ENCODE results near the gene DCUN1D2.

The DCUN1D2 gene

DNA sequence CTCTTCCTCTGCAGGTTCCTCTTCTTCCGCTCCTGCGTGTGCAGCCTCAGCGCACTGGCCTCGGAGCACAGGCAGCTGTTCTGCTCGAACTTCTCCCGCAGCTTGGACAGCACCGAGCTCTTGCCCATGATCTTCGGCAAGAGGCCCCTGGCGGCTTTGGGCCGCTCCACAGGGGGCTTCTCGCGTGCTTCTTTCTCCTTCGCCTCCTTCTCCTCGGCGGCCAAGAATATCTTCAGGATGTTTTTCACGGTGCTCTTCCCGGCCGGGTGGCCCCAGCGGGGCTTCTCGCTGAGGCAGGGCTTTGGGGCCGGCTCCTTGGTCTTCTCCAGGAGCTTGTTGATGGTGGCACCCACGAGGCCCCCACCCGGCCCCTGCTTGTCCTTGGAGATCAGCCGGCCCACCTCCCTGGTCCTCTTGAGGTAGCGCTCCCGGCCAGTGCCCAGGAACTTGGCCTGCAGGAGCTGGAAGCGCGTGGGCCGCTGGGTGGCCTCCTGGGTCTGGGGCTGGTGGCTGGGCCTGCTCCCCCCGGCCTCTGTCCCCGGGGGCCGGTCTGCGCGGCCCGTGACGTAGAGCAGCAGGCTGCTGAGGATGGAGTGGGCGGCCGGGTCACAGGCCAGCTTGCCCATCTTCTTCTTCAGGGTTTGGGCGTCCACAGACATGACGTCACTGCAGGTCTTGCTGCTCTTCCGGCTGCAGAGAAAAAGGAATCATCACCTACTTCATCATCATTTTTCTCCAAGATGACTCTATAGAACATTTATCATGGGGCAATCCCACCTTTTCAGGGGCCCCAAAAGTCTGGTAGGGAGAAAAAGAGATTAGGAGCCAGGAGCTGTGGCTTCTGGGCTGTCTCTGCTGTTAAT, 82.7 kb downstream of the DCUN1D2 start:
- no peaks in the 10 kb centered on the region for H3K36me3 ChIP-seq (ENCODE audit: low read depth)
- TF ChIP-seq, protein P1, sequence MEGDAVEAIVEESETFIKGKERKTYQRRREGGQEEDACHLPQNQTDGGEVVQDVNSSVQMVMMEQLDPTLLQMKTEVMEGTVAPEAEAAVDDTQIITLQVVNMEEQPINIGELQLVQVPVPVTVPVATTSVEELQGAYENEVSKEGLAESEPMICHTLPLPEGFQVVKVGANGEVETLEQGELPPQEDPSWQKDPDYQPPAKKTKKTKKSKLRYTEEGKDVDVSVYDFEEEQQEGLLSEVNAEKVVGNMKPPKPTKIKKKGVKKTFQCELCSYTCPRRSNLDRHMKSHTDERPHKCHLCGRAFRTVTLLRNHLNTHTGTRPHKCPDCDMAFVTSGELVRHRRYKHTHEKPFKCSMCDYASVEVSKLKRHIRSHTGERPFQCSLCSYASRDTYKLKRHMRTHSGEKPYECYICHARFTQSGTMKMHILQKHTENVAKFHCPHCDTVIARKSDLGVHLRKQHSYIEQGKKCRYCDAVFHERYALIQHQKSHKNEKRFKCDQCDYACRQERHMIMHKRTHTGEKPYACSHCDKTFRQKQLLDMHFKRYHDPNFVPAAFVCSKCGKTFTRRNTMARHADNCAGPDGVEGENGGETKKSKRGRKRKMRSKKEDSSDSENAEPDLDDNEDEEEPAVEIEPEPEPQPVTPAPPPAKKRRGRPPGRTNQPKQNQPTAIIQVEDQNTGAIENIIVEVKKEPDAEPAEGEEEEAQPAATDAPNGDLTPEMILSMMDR (IDR thresholded peaks at IDR 0.05; ENCODE audit: poor library complexity, severe bottlenecking): no peak
- DNase-seq (ENCODE audit: low spot score) (peak; percentile 60), ATAC-seq (ENCODE audit: low read depth) (no peak)
- peaks cover 6% of the 10 kb centered on the region for H3K4me1 ChIP-seq (ENCODE audit: insufficient read depth, poor library complexity, severe bottlenecking)
- no peak overlapping the region for H3K4me3 ChIP-seq (ENCODE audit: severe bottlenecking)
- H3K9me3 ChIP-seq (ENCODE audit: severe bottlenecking): no peaks in the 10 kb centered on the region
- no peak overlapping the region for H3K27ac ChIP-seq (ENCODE audit: poor library complexity, severe bottlenecking)
- H3K27me3 ChIP-seq (ENCODE audit: insufficient read depth, poor library complexity, severe bottlenecking): no peaks in the 10 kb centered on the region

DNA sequence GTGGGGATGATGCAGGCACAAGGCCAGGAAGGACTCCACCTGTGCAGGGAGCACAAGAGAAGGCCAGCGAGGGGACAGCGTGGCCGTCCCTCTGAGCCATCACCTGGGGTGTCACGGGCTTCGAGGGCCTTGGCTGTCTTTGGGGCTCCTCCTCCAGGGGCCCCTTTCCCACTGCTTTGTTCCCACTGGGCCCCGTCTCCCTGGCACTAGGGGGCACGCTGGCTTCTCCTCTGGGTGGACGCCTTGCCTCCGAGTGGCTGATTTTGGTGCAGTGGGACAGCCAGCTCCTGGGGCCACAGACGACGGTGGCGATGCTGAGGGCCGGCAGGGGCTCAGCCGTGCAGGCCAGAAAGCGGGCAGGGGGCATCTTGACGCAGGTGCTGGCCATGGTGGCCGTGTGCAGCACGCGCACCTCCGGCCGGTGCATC, 83.4 kb downstream of the DCUN1D2 start:
- no peak overlapping the region for H3K4me3 ChIP-seq (ENCODE audit: severe bottlenecking)
- peaks cover 6% of the 10 kb centered on the region for H3K4me1 ChIP-seq (ENCODE audit: insufficient read depth, poor library complexity, severe bottlenecking)
- H3K36me3 ChIP-seq (ENCODE audit: low read depth): no peaks in the 10 kb centered on the region
- no peak overlapping the region for H3K27ac ChIP-seq (ENCODE audit: poor library complexity, severe bottlenecking)
- TF ChIP-seq, protein P1 (IDR thresholded peaks at IDR 0.05; ENCODE audit: poor library complexity, severe bottlenecking): no peak
- DNase-seq (ENCODE audit: low spot score): no peak
- ATAC-seq (ENCODE audit: low read depth): no peak
- H3K27me3 ChIP-seq (ENCODE audit: insufficient read depth, poor library complexity, severe bottlenecking): no peaks in the 10 kb centered on the region
- no peaks in the 10 kb centered on the region for H3K9me3 ChIP-seq (ENCODE audit: severe bottlenecking)

DNA sequence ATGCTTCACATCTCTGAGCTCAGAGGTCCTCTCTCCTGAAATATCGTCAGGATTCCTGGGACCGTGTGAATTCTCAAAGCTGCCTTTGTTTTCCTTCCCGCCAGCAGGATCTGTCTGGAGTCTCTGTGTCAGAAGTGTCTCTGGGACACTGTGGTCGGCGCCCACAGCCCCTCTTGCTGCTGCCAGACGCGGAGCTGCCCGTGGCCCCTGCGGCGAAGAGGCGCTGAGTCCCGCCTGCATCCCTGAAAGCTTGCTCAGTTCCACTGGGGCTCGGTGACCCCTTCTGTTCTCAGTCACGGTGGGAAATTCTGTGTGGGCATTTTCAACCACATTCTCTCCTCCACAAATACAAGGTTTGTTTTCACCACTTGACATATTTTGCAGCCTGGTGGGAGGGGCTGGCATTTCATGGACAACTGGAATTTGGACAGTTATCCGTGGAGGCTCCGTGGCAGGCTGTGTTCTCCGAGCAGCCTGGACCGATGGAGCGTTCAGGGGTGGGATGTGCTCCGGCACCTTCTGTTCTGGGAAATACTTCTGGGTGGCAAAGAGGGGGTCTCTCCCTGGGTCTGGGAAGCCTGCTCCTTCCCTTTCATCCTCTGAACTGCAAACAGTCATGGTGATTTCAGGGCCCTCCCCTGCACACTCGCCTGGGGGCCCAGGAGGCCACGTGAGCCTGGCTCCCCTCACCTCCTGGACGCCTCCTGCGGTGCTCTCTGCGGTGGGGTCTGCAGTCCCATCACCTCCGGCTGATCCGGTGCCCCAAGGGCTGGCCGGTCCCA, 84.0 kb downstream of the DCUN1D2 start:
- ATAC-seq (ENCODE audit: low read depth): no peak
- Histone ChIP-seq H3K27ac (ENCODE audit: poor library complexity, severe bottlenecking) (no peak overlapping the region), H3K4me3 (ENCODE audit: severe bottlenecking) (no peak overlapping the region), H3K27me3 (ENCODE audit: insufficient read depth, poor library complexity, severe bottlenecking) (peaks cover 2% of the 10 kb centered on the region), H3K36me3 (ENCODE audit: low read depth) (no peaks in the 10 kb centered on the region), H3K4me1 (ENCODE audit: insufficient read depth, poor library complexity, severe bottlenecking) (peaks cover 6% of the 10 kb centered on the region), H3K9me3 (ENCODE audit: severe bottlenecking) (no peaks in the 10 kb centered on the region)
- DNase-seq (ENCODE audit: low spot score): no peak
- TF ChIP-seq, protein P1 (IDR thresholded peaks at IDR 0.05; ENCODE audit: poor library complexity, severe bottlenecking): no peak
